Fibroblast of lung (primary cell): ENCODE results near the gene CNOT2. TPM values are rescaled to one million over a fixed set of nuclear protein-coding genes. Genes with fewer than 3 reads are reported as not detected.

Experiments used
- DNase-seq, 2 donors: peaks; one replicate each; pipeline versions ENCODE4 v3.0.0 to v3.0.0-alpha.2; 2010; ENCODE audit warnings: low read depth in 2 of 2
- H2AFZ ChIP-seq: 2 replicates; pipeline ENCODE4 v1.5.1; 2012; ENCODE audit warnings: low read length, control low read depth, inconsistent platforms
- H3K27ac ChIP-seq: 2 replicates; pipeline ENCODE4 v1.5.1; 2011; ENCODE audit warnings: low read length, control low read depth; ENCODE audit not compliant: insufficient read depth
- H3K27me3 ChIP-seq: 2 replicates; pipeline ENCODE4 v1.5.1; 2011; ENCODE audit warnings: mild to moderate bottlenecking, low read length; ENCODE audit not compliant: control insufficient read depth, insufficient read depth
- H3K36me3 ChIP-seq: 2 replicates; pipeline ENCODE4 v1.5.1; 2011; ENCODE audit warnings: low read length; ENCODE audit not compliant: control insufficient read depth, insufficient read depth
- H3K4me1 ChIP-seq: 2 replicates; pipeline ENCODE4 v1.5.1; 2011; ENCODE audit warnings: low read length; ENCODE audit not compliant: control insufficient read depth, insufficient read depth; ENCODE audit errors: extremely low read depth
- H3K4me2 ChIP-seq: 2 replicates; pipeline ENCODE4 v1.5.1; 2011; ENCODE audit warnings: low read length, control low read depth; ENCODE audit not compliant: insufficient read depth; ENCODE audit errors: extremely low read depth
- H3K4me3 ChIP-seq, 4 experiments: fragments of 200-600 bp in 1 of 4; sonication (generic) in 1 of 4; replicated peaks in 1 of 4; 2 replicates each; pipeline ENCODE4 v1.5.1; 2011 to 2016; ENCODE audit warnings: low read length in 4 of 4, low read depth in 3 of 4, mild to moderate bottlenecking in 3 of 4, control low read depth in 2 of 4, inconsistent platforms in 1 of 4, mixed read lengths in 1 of 4; ENCODE audit not compliant: insufficient read depth in 1 of 4; ENCODE audit errors: control extremely low read depth in 1 of 4
- H3K79me2 ChIP-seq: 2 replicates; pipeline ENCODE4 v1.5.1; 2012; ENCODE audit warnings: mild to moderate bottlenecking, low read length, inconsistent platforms; ENCODE audit not compliant: control insufficient read depth, insufficient read depth
- H3K9ac ChIP-seq: 2 replicates; pipeline ENCODE4 v1.5.1; 2011; ENCODE audit warnings: mild to moderate bottlenecking, low read length, control low read depth; ENCODE audit not compliant: insufficient read depth
- H3K9me3 ChIP-seq: 2 replicates; pipeline ENCODE4 v1.5.1; 2012; ENCODE audit warnings: low read depth, low read length; ENCODE audit not compliant: control insufficient read depth, insufficient read depth
- H4K20me1 ChIP-seq: 2 replicates; pipeline ENCODE4 v1.5.1; 2011; ENCODE audit warnings: low read length; ENCODE audit not compliant: control insufficient read depth, insufficient read depth; ENCODE audit errors: extremely low read depth
- EZH2 ChIP-seq: IDR thresholded peaks from 2 replicates; pipeline ENCODE4 v1.5.1; 2012; ENCODE audit warnings: low read length, control low read depth, mild to moderate bottlenecking; ENCODE audit errors: missing control alignments
- polyA plus RNA-seq, 2 donors: library from polyadenylated mRNA; depleted of rRNA in 1 of 2; stranded (reverse) in 1 of 2; unstranded in 1 of 2; fragments of >200 nt; gene quantifications; 2 replicates each; pipeline ENCODE4 v1.2.1, GENCODE V29; 2011 to 2012; ENCODE audit warnings: missing spikeins in 1 of 2
- total RNA-seq: library from RNA; depleted of rRNA; stranded (reverse); fragments of >200 nt; gene quantifications from 2 replicates; pipeline ENCODE4 v1.2.1, GENCODE V29; 2014
- TF ChIP-seq, protein P1 (sequence below), 2 donors: IDR thresholded peaks in 1 of 2; conservative IDR thresholded peaks in 1 of 2; 1 replicate in 1 of 2; 2 replicates in 1 of 2; pipeline ENCODE4 v1.5.1; 2011 to 2012; ENCODE audit warnings: low read length in 2 of 2, control low read depth in 1 of 2, inconsistent platforms in 1 of 2, low read depth in 1 of 2, mild to moderate bottlenecking in 1 of 2

Gene CNOT2
- total and polyA plus RNA-seq, 2 donors (not counting 1 experiment from before 2014, with no cell fraction given) = 95.2 to 116 TPM

DNA sequence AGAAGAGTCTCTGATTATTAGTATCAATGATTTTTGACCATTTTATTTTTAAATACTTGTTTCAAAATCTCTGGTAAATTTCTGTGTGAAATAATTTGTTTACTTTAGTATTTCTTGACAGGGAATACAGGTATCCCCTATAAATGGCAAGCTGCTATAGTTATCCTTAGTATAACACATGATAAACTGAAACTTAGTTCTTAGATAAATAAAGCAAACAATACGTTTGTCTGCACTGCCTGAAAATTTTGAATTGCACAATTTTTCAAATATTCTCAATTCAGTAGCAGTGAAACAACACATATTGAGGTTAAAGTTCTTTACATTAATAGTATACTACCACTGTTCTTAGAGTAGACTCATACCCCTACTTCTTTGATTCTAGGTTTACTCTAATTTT is 26.9 kb downstream of the CNOT2 start:
- H3K79me2 ChIP-seq = peaks cover 89% of the 10 kb centered on the region
- H3K4me2 ChIP-seq = no peak overlapping the region
- no peak for DNase-seq
- no peak overlapping the region for H3K27ac ChIP-seq
- H3K9ac ChIP-seq = no peak overlapping the region
- H2AFZ ChIP-seq = no peak overlapping the region
- H3K9me3 ChIP-seq = no peaks in the 10 kb centered on the region
- H4K20me1 ChIP-seq = peaks cover 3% of the 10 kb centered on the region
- no peak overlapping the region for H3K4me3 ChIP-seq
- no peaks in the 10 kb centered on the region for H3K4me1 ChIP-seq
- TF ChIP-seq, protein P1, sequence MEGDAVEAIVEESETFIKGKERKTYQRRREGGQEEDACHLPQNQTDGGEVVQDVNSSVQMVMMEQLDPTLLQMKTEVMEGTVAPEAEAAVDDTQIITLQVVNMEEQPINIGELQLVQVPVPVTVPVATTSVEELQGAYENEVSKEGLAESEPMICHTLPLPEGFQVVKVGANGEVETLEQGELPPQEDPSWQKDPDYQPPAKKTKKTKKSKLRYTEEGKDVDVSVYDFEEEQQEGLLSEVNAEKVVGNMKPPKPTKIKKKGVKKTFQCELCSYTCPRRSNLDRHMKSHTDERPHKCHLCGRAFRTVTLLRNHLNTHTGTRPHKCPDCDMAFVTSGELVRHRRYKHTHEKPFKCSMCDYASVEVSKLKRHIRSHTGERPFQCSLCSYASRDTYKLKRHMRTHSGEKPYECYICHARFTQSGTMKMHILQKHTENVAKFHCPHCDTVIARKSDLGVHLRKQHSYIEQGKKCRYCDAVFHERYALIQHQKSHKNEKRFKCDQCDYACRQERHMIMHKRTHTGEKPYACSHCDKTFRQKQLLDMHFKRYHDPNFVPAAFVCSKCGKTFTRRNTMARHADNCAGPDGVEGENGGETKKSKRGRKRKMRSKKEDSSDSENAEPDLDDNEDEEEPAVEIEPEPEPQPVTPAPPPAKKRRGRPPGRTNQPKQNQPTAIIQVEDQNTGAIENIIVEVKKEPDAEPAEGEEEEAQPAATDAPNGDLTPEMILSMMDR (conservative IDR thresholded peaks at IDR 0.05 in 1 of 2, IDR thresholded peaks at IDR 0.05 in 1 of 2; ENCODE audit: low read depth in 1 of 2, low read length in 2 of 2) = no peak
- TF ChIP-seq EZH2 = no peak
- no peaks in the 10 kb centered on the region for H3K36me3 ChIP-seq
- no peaks in the 10 kb centered on the region for H3K27me3 ChIP-seq

DNA sequence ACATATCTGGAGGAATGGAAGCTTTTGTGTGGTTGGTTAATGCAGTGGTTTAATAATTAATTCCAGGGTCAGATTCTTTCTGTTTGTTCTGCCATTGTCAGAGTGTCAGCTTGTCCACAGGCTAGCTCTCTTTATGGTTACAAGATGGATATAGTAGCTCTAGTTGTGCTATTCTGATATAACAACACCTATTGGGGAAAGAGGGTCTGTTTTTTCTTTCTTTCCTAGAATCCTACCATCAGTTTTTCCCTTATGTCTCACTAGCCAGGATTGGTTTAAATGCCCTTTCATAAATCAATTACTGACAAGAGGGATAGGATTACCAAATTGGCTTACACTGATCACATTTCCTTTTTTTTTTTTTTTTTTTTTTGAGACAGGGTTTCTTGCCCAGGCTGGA is 27.8 kb downstream of the CNOT2 start:
- no peak for TF ChIP-seq EZH2
- TF ChIP-seq, protein P1 (conservative IDR thresholded peaks at IDR 0.05 in 1 of 2, IDR thresholded peaks at IDR 0.05 in 1 of 2; ENCODE audit: low read depth in 1 of 2, low read length in 2 of 2) = no peak
- peaks cover 3% of the 10 kb centered on the region for H4K20me1 ChIP-seq
- H2AFZ ChIP-seq = no peak overlapping the region
- H3K4me1 ChIP-seq = no peaks in the 10 kb centered on the region
- no peaks in the 10 kb centered on the region for H3K36me3 ChIP-seq
- H3K4me2 ChIP-seq = no peak overlapping the region
- no peaks in the 10 kb centered on the region for H3K27me3 ChIP-seq
- no peak for DNase-seq
- no peak overlapping the region for H3K4me3 ChIP-seq
- no peak overlapping the region for H3K27ac ChIP-seq
- no peaks in the 10 kb centered on the region for H3K9me3 ChIP-seq
- H3K79me2 ChIP-seq = peaks cover 86% of the 10 kb centered on the region
- no peak overlapping the region for H3K9ac ChIP-seq

DNA sequence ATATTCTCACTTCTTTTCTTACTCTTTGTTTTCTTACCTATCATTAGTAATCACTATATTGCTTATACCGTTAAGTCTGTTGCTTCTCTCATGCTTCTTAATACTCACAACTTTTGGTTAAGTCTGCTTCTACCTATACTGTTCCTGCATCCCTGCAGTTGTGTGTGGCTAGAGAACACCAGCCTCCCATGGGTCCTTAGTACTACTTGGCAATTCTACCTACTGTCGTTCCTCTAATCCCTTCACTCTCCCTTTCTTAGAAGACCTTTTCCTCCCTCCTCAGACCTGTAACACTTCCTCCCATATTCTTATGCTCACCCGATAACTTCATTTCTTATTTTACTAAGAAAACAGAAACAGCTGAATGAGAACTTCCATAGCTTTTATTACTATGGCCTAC is 29.3 kb downstream of the CNOT2 start:
- DNase-seq = no peak
- H3K4me3 ChIP-seq = no peak overlapping the region
- no peak overlapping the region for H3K9ac ChIP-seq
- H4K20me1 ChIP-seq = peaks cover 3% of the 10 kb centered on the region
- H3K9me3 ChIP-seq = no peaks in the 10 kb centered on the region
- no peak overlapping the region for H2AFZ ChIP-seq
- H3K36me3 ChIP-seq = no peaks in the 10 kb centered on the region
- no peaks in the 10 kb centered on the region for H3K27me3 ChIP-seq
- H3K79me2 ChIP-seq = peaks cover 85% of the 10 kb centered on the region
- no peaks in the 10 kb centered on the region for H3K4me1 ChIP-seq
- no peak overlapping the region for H3K27ac ChIP-seq
- no peak overlapping the region for H3K4me2 ChIP-seq
- no peak for TF ChIP-seq EZH2
- TF ChIP-seq, protein P1 (conservative IDR thresholded peaks at IDR 0.05 in 1 of 2, IDR thresholded peaks at IDR 0.05 in 1 of 2; ENCODE audit: low read depth in 1 of 2, low read length in 2 of 2) = no peak
